WTC11 (cell line): ENCODE data around the gene LYRM4.

Source experiments
- ARID4B ChIP-seq: sonication (generic); formaldehyde crosslinking; IDR thresholded peaks from 2 replicates; pipeline ENCODE4 v1.8.0; 2023; ENCODE audit warnings: missing genetic modification reagents, mild to moderate bottlenecking, borderline replicate concordance
- ATF6 ChIP-seq: sonication (generic); formaldehyde crosslinking; IDR thresholded peaks from 2 replicates; pipeline ENCODE4 v1.8.1; 2023; ENCODE audit warnings: mild to moderate bottlenecking, missing genetic modification reagents
- CREM ChIP-seq: sonication (generic); formaldehyde crosslinking; IDR thresholded peaks from 2 replicates; pipeline ENCODE4 v1.8.1; 2022; ENCODE audit warnings: mild to moderate bottlenecking, missing genetic modification reagents, moderate library complexity
- CTCF ChIP-seq: fragments of 200-600 bp; IDR thresholded peaks from 2 replicates; pipeline ENCODE4 v1.8.0; 2022; ENCODE audit warnings: antibody characterized with exemption
- ESRRA ChIP-seq: sonication (generic); formaldehyde crosslinking; IDR thresholded peaks from 2 replicates; pipeline ENCODE4 v1.8.1; 2022; ENCODE audit warnings: mild to moderate bottlenecking, missing genetic modification reagents, borderline replicate concordance
- ETV6 ChIP-seq: sonication (generic); formaldehyde crosslinking; IDR thresholded peaks from 2 replicates; pipeline ENCODE4 v1.8.1; 2022; ENCODE audit warnings: mild to moderate bottlenecking, missing genetic modification reagents
- HMGXB4 ChIP-seq: sonication (generic); formaldehyde crosslinking; IDR thresholded peaks from 2 replicates; pipeline ENCODE4 v1.8.1; 2023; ENCODE audit warnings: mild to moderate bottlenecking, moderate library complexity, missing genetic modification reagents
- NFE2L1 ChIP-seq: sonication (generic); formaldehyde crosslinking; IDR thresholded peaks from 2 replicates; pipeline ENCODE4 v1.8.1; 2023; ENCODE audit warnings: missing genetic modification reagents
- NFYB ChIP-seq: sonication (generic); formaldehyde crosslinking; conservative IDR thresholded peaks from 2 replicates; pipeline ENCODE4 v1.8.0; 2022; ENCODE audit warnings: low read depth, missing genetic modification reagents
- RELA ChIP-seq: sonication (generic); formaldehyde crosslinking; IDR thresholded peaks from 2 replicates; pipeline ENCODE4 v1.8.1; 2022; ENCODE audit warnings: missing genetic modification reagents, mild to moderate bottlenecking, borderline replicate concordance
- USF2 ChIP-seq: sonication (generic); formaldehyde crosslinking; IDR thresholded peaks from 2 replicates; pipeline ENCODE4 v1.8.1; 2023; ENCODE audit warnings: mild to moderate bottlenecking, missing genetic modification reagents, moderate library complexity

- TF ChIP-seq USF2 (CRISPR knock-in tag) (no peak), RELA (no peak), CTCF (no peak), ETV6 (no peak), NFYB (CRISPR knock-in tag) (no peak), ARID4B (no peak), NFE2L1 (no peak), CREM (CRISPR knock-in tag) (no peak), HMGXB4 (CRISPR knock-in tag) (no peak), ESRRA (CRISPR knock-in tag) (no peak), ATF6 (CRISPR knock-in tag) (no peak)
These were observed 79.0 kb downstream of the LYRM4 start for GRCh38 chr6:5181510-5182317.
